NCI-H82 treated with DMSO at 0.1 percent for 48 hours (cell line): ENCODE measurements around the gene TNFAIP8L1.

Experiments
- DNase-seq: peaks from one replicate; lab custom pipeline; 2025; ENCODE audit not compliant: unreplicated experiment; lab: John Stamatoyannopoulos, UW

Gene TNFAIP8L1

GRCh38 chr19:4699826-4700692 is 60.7 kb downstream of the TNFAIP8L1 start:
- DNase-seq: no peak

- DNase-seq: no peak
Measured at GRCh38 chr19:4700693-4700970, 61.3 kb downstream of the TNFAIP8L1 start.

DNA sequence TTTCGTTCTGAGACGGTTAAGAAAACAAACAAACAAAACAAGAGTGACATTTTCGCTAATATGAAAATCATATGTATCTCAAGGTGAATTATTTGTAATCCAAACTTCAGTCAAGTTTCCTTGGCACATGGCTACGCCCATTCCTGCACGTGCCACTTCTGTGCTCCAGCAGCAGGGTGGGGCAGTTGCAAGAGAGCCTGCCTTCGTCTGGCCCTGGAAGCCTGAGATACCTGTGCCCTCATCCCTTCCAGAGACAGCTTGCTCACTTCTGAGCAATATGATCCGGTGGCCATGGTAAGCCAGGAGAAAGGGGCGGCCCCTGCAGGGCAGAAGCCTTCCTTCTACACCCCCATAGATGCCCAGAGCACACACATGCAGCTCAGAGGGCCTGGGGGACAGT is 62.2 kb downstream of the TNFAIP8L1 start:
- DNase-seq: no peak

DNA sequence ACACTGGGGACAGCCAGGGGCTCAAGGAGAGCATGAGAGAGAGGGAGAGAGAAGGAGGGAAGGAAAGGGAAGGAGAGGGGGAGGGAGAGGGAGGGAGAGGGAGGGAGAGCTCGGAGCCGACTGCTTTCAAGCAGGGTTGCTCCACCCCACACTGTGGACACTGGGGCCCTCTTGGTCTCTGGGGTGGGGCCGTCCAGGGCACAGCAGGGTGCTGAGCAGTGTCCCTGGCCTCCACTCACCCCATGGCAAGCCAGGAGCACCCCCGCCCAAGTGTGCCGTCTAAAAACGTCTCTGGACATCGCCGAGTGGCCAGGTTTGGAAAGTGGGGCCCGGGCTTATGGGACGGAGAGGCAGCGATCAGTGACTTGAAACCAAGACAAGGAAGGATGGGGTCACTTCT is 63.4 kb downstream of the TNFAIP8L1 start:
- no peak for DNase-seq

DNA sequence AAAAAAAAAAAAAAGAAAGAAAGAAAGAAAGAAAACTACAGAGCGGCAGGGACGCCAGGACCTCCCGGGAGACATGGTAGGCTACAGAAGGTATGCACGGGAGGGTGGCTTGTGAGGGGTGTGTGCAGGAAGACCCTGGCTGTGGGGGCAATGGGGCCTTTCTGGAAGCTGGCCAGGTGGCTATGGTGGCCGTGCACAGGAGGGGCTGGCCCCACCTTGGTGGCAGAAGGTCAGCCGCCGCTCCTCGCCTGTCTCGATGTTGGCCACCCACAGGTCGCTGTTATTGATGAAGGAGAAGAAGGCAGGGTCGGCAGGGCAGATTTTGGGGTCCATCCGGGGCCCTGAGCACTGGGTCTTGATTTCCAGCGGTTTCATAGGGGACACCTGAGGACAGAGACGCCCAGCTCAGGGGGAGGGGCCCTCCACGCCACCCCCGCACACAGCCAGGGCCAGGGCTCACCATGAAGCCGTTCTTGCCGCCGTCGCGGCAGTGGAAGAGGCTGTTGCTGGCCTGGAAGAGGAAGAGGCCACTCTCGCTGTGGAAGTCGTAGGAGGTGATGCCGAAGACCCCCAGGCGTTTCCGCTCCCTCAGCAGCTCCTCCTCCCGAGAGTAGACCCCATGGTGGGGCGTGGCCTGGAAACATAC is 64.5 kb downstream of the TNFAIP8L1 start:
- DNase-seq: no peak

GRCh38 chr19:4704317-4704673 is 65.0 kb downstream of the TNFAIP8L1 start:
- no peak for DNase-seq
